ENCODE data around the gene ENO2. TPM values are rescaled to one million over a fixed set of nuclear protein-coding genes. Genes with fewer than 3 reads are reported as not detected.

ENO2 gene
- total RNA-seq, 2 donors from 2014 or later = 104 to 139 TPM

DNA sequence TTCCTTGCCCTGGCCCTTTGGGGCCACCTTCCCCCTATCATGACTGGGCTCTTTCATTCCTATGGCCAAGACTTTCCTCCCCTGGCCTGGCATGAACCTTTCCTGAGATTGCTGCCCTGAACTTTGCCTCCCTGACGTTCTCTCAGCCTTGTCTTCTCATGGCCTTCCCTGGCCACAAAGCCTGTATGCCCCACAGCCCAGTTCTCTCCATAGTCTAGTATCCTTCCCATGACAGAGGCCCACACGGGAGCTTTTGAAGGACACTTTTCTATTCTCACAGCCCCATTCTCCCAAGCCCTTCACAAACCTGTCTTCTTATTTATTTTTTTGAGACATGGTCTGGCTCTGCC, 24.8 kb downstream of the ENO2 start:
- H3K9me3 Mint-ChIP-seq = no peaks in the 10 kb centered on the region
- no peak overlapping the region for H3K27ac ChIP-seq (ENCODE audit: low read depth, low read length)
- TF ChIP-seq, protein P1, sequence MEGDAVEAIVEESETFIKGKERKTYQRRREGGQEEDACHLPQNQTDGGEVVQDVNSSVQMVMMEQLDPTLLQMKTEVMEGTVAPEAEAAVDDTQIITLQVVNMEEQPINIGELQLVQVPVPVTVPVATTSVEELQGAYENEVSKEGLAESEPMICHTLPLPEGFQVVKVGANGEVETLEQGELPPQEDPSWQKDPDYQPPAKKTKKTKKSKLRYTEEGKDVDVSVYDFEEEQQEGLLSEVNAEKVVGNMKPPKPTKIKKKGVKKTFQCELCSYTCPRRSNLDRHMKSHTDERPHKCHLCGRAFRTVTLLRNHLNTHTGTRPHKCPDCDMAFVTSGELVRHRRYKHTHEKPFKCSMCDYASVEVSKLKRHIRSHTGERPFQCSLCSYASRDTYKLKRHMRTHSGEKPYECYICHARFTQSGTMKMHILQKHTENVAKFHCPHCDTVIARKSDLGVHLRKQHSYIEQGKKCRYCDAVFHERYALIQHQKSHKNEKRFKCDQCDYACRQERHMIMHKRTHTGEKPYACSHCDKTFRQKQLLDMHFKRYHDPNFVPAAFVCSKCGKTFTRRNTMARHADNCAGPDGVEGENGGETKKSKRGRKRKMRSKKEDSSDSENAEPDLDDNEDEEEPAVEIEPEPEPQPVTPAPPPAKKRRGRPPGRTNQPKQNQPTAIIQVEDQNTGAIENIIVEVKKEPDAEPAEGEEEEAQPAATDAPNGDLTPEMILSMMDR (conservative IDR thresholded peaks at IDR 0.05) = no peak

DNA sequence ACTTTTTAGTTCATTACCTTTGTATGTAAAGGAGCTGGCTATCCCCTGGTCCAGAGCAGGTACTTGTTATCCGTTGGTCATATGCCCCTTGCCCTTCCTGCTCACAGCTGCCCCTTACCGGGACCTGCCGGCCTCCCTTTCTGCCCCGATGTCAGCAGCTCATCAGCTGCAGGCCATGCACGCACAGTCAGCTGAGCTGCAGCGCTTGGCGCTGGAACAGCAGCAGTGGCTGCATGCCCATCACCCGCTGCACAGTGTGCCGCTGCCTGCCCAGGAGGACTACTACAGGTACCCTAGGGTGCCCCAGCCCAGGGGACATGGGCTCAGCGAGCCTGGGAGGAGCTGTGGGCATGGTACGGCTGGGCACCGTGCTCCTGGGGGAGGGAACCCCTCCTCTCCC, 26.9 kb downstream of the ENO2 start:
- Mint-ChIP-seq H3K36me3 (ENCODE audit: low read depth) (peaks cover 48% of the 10 kb centered on the region), H3K4me1 (peaks cover 49% of the 10 kb centered on the region), H3K4me3 (no peak overlapping the region), H3K27me3 (ENCODE audit: insufficient read depth) (no peaks in the 10 kb centered on the region), H3K27ac (peak overlapping the region; percentile 41), H3K9me3 (no peaks in the 10 kb centered on the region)
- WGBS, 2 experiments (ENCODE audit: insufficient coverage in 1 of 2, insufficient read length in 1 of 2) = 96 to 100% methylated on average over 7 to 12 of the region's 12 CpGs
- Histone ChIP-seq H3K9me3 (ENCODE audit: control insufficient read depth, low read length) (no peaks in the 10 kb centered on the region), H3K27me3 (ENCODE audit: control insufficient read depth, insufficient read depth, low read length, poor library complexity, severe bottlenecking) (no peaks in the 10 kb centered on the region), H3K4me3 (ENCODE audit: low read length) (no peak overlapping the region), H3K9ac (ENCODE audit: extremely low read depth, low read length, poor library complexity, severe bottlenecking) (no peak overlapping the region), H3K36me3 (ENCODE audit: control insufficient read depth, insufficient read depth, low read length) (peaks cover 46% of the 10 kb centered on the region), H3K4me1 (ENCODE audit: control insufficient read depth, insufficient read depth, low read length) (peaks cover 13% of the 10 kb centered on the region), H3K27ac (ENCODE audit: low read depth, low read length) (no peak overlapping the region)
- DNase-seq = no peak
- TF ChIP-seq, protein P1 (conservative IDR thresholded peaks at IDR 0.05) = no peak

More for the DNA sequence above, 24.8 kb downstream of the ENO2 start:
- WGBS, 2 experiments (ENCODE audit: insufficient coverage in 1 of 2, insufficient read length in 1 of 2) = 90 to 94% methylated on average over 2 of the region's 2 CpGs
- Mint-ChIP-seq H3K27me3 (ENCODE audit: insufficient read depth) (no peaks in the 10 kb centered on the region), H3K4me1 (peaks cover 32% of the 10 kb centered on the region), H3K27ac (peak overlapping the region; percentile 90), H3K36me3 (ENCODE audit: low read depth) (peaks cover 69% of the 10 kb centered on the region), H3K4me3 (peak overlapping the region; percentile 63)
- peaks cover 6% of the 10 kb centered on the region for H3K4me1 ChIP-seq (ENCODE audit: control insufficient read depth, insufficient read depth, low read length)
- peaks cover 67% of the 10 kb centered on the region for H3K36me3 ChIP-seq (ENCODE audit: control insufficient read depth, insufficient read depth, low read length)
- H3K4me3 ChIP-seq (ENCODE audit: low read length) = no peak overlapping the region
- DNase-seq = no peak
- no peak overlapping the region for H3K9ac ChIP-seq (ENCODE audit: extremely low read depth, low read length, poor library complexity, severe bottlenecking)
- H3K27me3 ChIP-seq (ENCODE audit: control insufficient read depth, insufficient read depth, low read length, poor library complexity, severe bottlenecking) = no peaks in the 10 kb centered on the region
- H3K9me3 ChIP-seq (ENCODE audit: control insufficient read depth, low read length) = no peaks in the 10 kb centered on the region

DNA sequence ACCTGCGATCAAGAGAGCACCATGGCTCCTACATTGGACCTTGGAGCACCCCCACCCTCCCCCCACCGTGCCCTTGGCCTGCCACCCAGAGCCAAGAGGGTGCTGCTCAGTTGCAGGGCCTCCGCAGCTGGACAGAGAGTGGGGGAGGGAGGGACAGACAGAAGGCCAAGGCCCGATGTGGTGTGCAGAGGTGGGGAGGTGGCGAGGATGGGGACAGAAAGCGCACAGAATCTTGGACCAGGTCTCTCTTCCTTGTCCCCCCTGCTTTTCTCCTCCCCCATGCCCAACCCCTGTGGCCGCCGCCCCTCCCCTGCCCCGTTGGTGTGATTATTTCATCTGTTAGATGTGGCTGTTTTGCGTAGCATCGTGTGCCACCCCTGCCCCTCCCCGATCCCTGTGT, 27.4 kb downstream of the ENO2 start:
- peaks cover 46% of the 10 kb centered on the region for H3K4me1 Mint-ChIP-seq
- no peak overlapping the region for H3K4me3 Mint-ChIP-seq
- no peaks in the 10 kb centered on the region for H3K9me3 ChIP-seq (ENCODE audit: control insufficient read depth, low read length)
- peaks cover 42% of the 10 kb centered on the region for H3K36me3 ChIP-seq (ENCODE audit: control insufficient read depth, insufficient read depth, low read length)
- H3K9me3 Mint-ChIP-seq = no peaks in the 10 kb centered on the region
- H3K27me3 ChIP-seq (ENCODE audit: control insufficient read depth, insufficient read depth, low read length, poor library complexity, severe bottlenecking) = no peaks in the 10 kb centered on the region
- H3K4me3 ChIP-seq (ENCODE audit: low read length) = no peak overlapping the region
- no peak overlapping the region for H3K27ac ChIP-seq (ENCODE audit: low read depth, low read length)
- no peak overlapping the region for H3K27ac Mint-ChIP-seq
- no peak overlapping the region for H3K9ac ChIP-seq (ENCODE audit: extremely low read depth, low read length, poor library complexity, severe bottlenecking)
- whole genome bisulfite sequencing, 2 experiments (ENCODE audit: insufficient coverage in 1 of 2, insufficient read length in 1 of 2) = 88% methylated on average over 11 of the region's 12 CpGs; no CpG with 5 or more reads in 1 of the 2 experiments
- peaks cover 13% of the 10 kb centered on the region for H3K4me1 ChIP-seq (ENCODE audit: control insufficient read depth, insufficient read depth, low read length)
- TF ChIP-seq, protein P1 (conservative IDR thresholded peaks at IDR 0.05) = no peak
- no peak for DNase-seq
- no peaks in the 10 kb centered on the region for H3K27me3 Mint-ChIP-seq (ENCODE audit: insufficient read depth)
- peaks cover 43% of the 10 kb centered on the region for H3K36me3 Mint-ChIP-seq (ENCODE audit: low read depth)

Measured in endodermal cell (in vitro differentiated cells).